Fibroblast of pulmonary artery (primary cell): ENCODE results near the gene OXA1L.
"Not testable (repeated sequence)": the region's sequence is repeated elsewhere in the genome, so short reads cannot be mapped to it uniquely, and the experiment has no call there.

Source experiments
- DNase-seq: peaks from one replicate; pipeline ENCODE4 v3.0.0-alpha.2; 2010; ENCODE audit warnings: low read depth
- H3K4me3 ChIP-seq: replicated peaks from 2 replicates; pipeline ENCODE4 v1.5.1; 2011; ENCODE audit warnings: low read depth, mild to moderate bottlenecking, control low read depth, low read length, moderate library complexity
- TF ChIP-seq, protein P1 (sequence below): IDR thresholded peaks from 2 replicates; pipeline ENCODE4 v1.5.1; 2011; ENCODE audit warnings: mild to moderate bottlenecking, control low read depth, low read length, inconsistent platforms; ENCODE audit errors: missing control alignments

Gene OXA1L

DNA sequence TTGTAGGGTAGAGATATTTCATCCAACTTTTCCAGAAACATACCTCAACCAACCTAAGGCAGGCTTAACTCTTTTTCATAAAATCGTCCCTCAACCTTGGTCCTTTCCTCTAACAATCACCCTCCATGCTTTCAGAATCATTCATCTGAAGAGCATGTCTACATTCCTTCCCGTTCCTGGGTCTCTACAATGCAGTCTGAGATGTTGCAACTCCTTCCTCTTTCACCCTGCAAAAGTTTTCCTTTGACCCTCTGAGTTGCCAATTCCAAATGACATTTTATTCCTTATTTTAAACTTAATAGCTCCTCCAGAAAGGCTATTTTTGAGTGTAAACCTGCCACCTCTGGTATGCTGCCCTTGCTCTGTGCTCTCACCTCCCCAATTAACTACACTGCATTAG lies 32.0 kb downstream of the OXA1L start:
- no peak overlapping the region for H3K4me3 ChIP-seq
- TF ChIP-seq, protein P1, sequence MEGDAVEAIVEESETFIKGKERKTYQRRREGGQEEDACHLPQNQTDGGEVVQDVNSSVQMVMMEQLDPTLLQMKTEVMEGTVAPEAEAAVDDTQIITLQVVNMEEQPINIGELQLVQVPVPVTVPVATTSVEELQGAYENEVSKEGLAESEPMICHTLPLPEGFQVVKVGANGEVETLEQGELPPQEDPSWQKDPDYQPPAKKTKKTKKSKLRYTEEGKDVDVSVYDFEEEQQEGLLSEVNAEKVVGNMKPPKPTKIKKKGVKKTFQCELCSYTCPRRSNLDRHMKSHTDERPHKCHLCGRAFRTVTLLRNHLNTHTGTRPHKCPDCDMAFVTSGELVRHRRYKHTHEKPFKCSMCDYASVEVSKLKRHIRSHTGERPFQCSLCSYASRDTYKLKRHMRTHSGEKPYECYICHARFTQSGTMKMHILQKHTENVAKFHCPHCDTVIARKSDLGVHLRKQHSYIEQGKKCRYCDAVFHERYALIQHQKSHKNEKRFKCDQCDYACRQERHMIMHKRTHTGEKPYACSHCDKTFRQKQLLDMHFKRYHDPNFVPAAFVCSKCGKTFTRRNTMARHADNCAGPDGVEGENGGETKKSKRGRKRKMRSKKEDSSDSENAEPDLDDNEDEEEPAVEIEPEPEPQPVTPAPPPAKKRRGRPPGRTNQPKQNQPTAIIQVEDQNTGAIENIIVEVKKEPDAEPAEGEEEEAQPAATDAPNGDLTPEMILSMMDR, result no peak
- peak; percentile 48 for DNase-seq

DNA sequence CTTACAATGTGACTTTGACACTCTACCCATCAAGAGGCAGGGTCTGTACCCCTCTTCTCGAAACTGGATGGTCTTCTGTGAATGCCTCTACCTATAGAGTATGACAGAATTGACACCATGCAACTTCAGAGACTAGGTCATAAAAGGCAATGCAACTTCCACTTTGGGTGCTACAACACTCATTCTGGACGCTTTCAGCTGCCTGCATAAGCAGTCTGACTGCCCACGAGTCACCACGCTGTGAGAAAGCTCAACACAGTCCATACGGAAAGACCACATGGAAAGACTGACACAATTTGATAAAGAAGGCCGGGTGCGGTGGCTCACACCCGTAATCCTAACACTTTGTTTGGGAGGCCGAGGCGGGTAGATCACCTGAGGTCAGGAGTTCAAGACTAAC lies 33.9 kb downstream of the OXA1L start:
- TF ChIP-seq, protein P1, result no peak
- H3K4me3 ChIP-seq, result no peak overlapping the region
- no peak for DNase-seq

DNA sequence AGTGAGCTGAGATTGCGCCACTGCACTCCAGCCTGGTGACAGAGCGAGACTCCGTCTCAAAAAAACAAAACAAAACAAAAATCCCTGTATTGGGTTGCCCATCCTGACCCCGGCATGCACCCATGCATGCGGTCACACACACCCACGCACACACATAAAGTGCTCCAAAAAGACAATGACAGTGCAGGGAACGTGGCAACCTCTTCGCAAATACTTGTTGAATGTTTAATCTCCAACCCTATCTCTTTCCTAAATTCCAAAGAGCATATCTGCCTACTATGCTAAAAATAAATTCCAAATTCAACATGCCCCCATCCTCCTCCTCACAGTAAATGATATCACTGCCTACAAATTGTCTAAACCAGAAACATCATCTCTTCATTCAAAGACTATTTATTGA lies 35.2 kb downstream of the OXA1L start:
- TF ChIP-seq, protein P1, result no peak
- DNase-seq, result no peak
- no peak overlapping the region for H3K4me3 ChIP-seq

DNA sequence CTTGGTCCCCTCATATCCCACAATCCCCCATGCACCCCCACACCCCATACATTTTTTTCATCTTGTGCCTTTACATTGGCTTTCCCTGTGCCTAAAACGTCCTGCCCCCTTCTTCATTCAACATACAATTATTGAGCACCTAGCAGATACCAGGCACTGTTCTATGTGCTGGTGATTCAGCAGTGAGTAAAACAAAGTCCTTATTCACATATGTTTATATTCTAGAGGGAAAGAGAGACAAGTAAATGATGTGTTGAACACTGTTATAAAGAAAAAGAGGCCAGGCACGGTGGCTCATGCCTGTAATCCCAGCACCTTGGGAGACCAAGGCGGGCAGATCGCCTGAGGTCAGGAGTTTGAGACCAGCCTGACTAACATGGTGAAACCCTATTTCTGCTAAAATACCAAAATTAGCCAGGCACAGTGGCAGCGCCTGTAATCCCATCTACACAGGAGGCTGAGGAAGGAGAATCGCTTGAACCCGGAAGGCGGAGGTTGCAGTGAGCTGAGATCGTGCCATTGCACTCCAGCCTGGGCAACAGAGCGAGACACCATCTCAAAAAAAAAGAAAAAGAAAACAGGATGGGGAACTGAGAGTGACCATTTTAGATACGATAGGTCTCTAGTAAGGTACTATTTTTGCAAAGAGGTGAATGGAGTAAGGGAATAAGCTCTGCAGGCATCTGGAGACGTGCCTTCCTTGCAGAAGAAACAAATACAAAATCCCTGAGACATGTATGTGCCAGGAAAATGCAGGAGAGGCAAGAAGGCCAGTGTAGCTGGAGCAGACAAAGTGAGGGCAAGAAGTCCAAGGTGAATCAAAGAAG lies 36.6 kb downstream of the OXA1L start:
- H3K4me3 ChIP-seq, result no peak overlapping the region
- no peak for DNase-seq
- TF ChIP-seq, protein P1, result no peak

DNA sequence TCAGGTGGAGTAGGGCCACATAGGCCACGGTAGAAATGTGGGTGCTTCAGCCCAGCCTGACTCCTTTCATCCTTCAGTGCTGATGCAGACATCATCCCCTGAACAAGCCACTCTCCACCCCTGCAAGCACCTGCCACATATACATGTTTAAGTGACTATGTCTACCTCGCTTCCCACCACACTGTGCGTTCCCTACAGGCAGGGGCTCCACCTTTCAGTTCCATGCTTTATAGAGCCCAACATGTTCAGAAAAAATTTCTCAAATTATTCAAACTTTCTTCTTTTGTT lies 37.1 kb downstream of the OXA1L start:
- no peak for DNase-seq
- TF ChIP-seq, protein P1, result no peak

DNA sequence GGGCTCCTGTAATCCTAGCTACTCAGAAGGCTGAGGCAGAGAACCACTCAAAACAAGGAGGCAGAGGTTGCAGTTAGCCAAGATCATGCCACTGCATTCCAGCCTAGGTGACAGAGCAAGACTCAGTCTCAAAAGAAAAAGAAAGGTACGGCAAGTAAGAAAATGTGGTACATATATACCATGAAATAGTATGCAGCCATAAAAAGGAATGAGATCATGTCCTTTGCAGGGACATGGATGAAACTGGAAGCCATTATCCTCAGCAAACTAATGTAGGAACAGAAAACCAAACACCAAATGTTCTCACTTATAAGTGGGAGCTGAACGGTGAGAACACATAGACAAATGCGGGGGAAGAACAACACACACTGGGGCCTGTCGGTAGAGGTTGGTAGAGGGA lies 38.7 kb downstream of the OXA1L start:
- DNase-seq, H3K4me3 ChIP-seq: not testable (repeated sequence)

More for the DNA sequence above, 37.1 kb downstream of the OXA1L start:
- no peak overlapping the region for H3K4me3 ChIP-seq

DNA sequence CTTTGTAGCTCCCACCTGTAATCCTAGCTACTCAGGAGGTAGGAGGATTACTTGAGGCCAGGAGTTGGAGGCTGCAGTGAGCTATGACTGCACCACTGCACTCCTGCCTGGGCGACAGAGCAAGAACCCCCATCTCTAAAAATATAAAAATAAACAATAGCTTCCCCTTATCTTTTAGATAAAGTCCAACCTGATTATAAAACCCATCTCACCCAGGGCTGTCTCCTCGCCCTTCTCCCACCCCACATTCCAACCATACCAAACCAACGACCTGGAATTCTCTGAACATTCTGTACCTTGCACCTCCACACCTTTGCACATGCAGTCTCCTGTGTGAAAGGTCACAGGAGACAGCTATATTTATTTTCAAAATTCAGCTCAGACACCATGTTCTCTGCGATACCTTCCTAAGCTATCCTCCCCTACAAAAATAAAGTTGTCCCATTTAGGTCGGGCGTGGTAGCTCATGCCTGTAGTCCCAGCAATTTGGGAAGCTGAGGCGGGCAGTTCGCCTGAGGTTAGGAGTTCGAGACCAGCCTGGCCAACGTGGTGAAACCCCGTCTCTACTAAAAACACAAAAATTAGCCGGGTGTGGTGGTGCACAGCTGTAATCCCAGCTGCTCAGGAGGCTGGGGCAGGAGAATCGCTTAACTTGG lies 41.1 kb downstream of the OXA1L start:
- no peak overlapping the region for H3K4me3 ChIP-seq
- no peak for DNase-seq
- TF ChIP-seq, protein P1, result no peak
